OCI-LY1 (cell line): ENCODE results near the gene OLFML1.

Experiments
- H2AFZ ChIP-seq: fragments of 200-600 bp; sonication (generic), shearing (Covaris generic); 2 replicates; pipeline ENCODE4 v1.6.0; 2014; ENCODE audit warnings: antibody characterized with exemption, mild to moderate bottlenecking, low read length
- H3F3A ChIP-seq: fragments of 200-600 bp; sonication (generic), shearing (Covaris generic); 2 replicates; pipeline ENCODE4 v1.6.0; 2014; ENCODE audit warnings: mild to moderate bottlenecking, antibody characterized with exemption, low read length, moderate library complexity; ENCODE audit not compliant: insufficient read depth
- H3K27ac ChIP-seq: fragments of 200-600 bp; sonication (generic); 2 replicates; pipeline ENCODE4 v1.5.1; 2014; ENCODE audit warnings: low read length, mixed run types, mild to moderate bottlenecking, low read depth; ENCODE audit not compliant: poor library complexity, severe bottlenecking
- H3K27me3 ChIP-seq: fragments of 200-600 bp; sonication (generic); 2 replicates; pipeline ENCODE4 v1.6.0; 2014; ENCODE audit warnings: antibody characterized with exemption, mild to moderate bottlenecking, low read length, moderate library complexity; ENCODE audit not compliant: insufficient read depth
- H3K36me3 ChIP-seq: fragments of 200-600 bp; sonication (generic); 2 replicates; pipeline ENCODE4 v1.6.1; 2014; ENCODE audit warnings: mild to moderate bottlenecking, antibody characterized with exemption, low read length, moderate library complexity, mixed read lengths; ENCODE audit not compliant: insufficient read depth
- H3K4me1 ChIP-seq: fragments of 200-600 bp; sonication (generic); 2 replicates; pipeline ENCODE4 v1.5.1; 2014; ENCODE audit warnings: mild to moderate bottlenecking, low read length, moderate library complexity; ENCODE audit not compliant: insufficient read depth, severe bottlenecking
- H3K4me2 ChIP-seq: fragments of 200-600 bp; sonication (generic), shearing (Covaris generic); 2 replicates; pipeline ENCODE4 v1.6.1; 2014; ENCODE audit warnings: low read length
- H3K4me3 ChIP-seq: fragments of 200-600 bp; sonication (generic); 2 replicates; pipeline ENCODE4 v1.5.1; 2014; ENCODE audit warnings: low read length, low read depth, mild to moderate bottlenecking, mixed read lengths; ENCODE audit not compliant: poor library complexity, severe bottlenecking
- H3K79me2 ChIP-seq: fragments of 200-600 bp; shearing (Covaris generic); 2 replicates; pipeline ENCODE4 v1.6.1; 2016; ENCODE audit warnings: mixed run types, low read length, mixed read lengths; ENCODE audit not compliant: insufficient read depth
- H3K9ac ChIP-seq: fragments of 200-600 bp; sonication (generic), shearing (Covaris generic); 2 replicates; pipeline ENCODE4 v1.6.1; 2014; ENCODE audit warnings: mild to moderate bottlenecking, low read length, mixed read lengths
- H3K9me2 ChIP-seq: fragments of 200-600 bp; sonication (generic), shearing (Covaris generic); 2 replicates; pipeline ENCODE4 v1.6.1; 2014; ENCODE audit warnings: low read depth, mild to moderate bottlenecking, low read length, mixed read lengths
- H3K9me3 ChIP-seq: fragments of 200-600 bp; shearing (Covaris generic); 2 replicates; pipeline ENCODE4 v1.6.1; 2014; ENCODE audit warnings: low read length, mixed read lengths
- H4K20me1 ChIP-seq: fragments of 200-600 bp; sonication (generic), shearing (Covaris generic); 2 replicates; pipeline ENCODE4 v1.6.0; 2016; ENCODE audit warnings: mild to moderate bottlenecking, low read length; ENCODE audit not compliant: insufficient read depth
- CTCF ChIP-seq: fragments of 200-600 bp; sonication (generic), shearing (Covaris generic); IDR thresholded peaks from 2 replicates; pipeline ENCODE4 v1.5.1; 2017; ENCODE audit warnings: mild to moderate bottlenecking, antibody characterized with exemption, low read length, moderate library complexity, mixed read lengths
- EZH2 ChIP-seq: fragments of 200-600 bp; sonication (generic), shearing (Covaris generic); IDR thresholded peaks from 2 replicates; pipeline ENCODE4 v1.8.0; 2017; ENCODE audit warnings: borderline replicate concordance, mixed run types, mild to moderate bottlenecking, antibody characterized with exemption, low read length, moderate library complexity, mixed read lengths

The OLFML1 gene

GRCh38 chr11:7457211-7457610 lies 28.1 kb upstream of the OLFML1 start:
- H3F3A ChIP-seq = no peaks in the 10 kb centered on the region
- H3K4me3 ChIP-seq = no peak overlapping the region
- H2AFZ ChIP-seq = no peak overlapping the region
- H3K9me3 ChIP-seq = no peaks in the 10 kb centered on the region
- no peaks in the 10 kb centered on the region for H3K79me2 ChIP-seq
- TF ChIP-seq CTCF = no peak
- TF ChIP-seq EZH2 = no peak
- no peaks in the 10 kb centered on the region for H3K9me2 ChIP-seq
- no peak overlapping the region for H3K4me2 ChIP-seq
- H3K27ac ChIP-seq = no peak overlapping the region
- no peaks in the 10 kb centered on the region for H3K36me3 ChIP-seq
- no peaks in the 10 kb centered on the region for H3K27me3 ChIP-seq
- H3K4me1 ChIP-seq = no peaks in the 10 kb centered on the region
- H4K20me1 ChIP-seq = no peaks in the 10 kb centered on the region
- H3K9ac ChIP-seq = no peak overlapping the region

GRCh38 chr11:7462706-7463105 lies 22.6 kb upstream of the OLFML1 start:
- Histone ChIP-seq H3F3A (no peaks in the 10 kb centered on the region), H2AFZ (no peak overlapping the region), H3K27ac (no peak overlapping the region), H3K9me2 (no peaks in the 10 kb centered on the region), H3K4me3 (no peak overlapping the region), H3K9ac (no peak overlapping the region), H3K4me1 (no peaks in the 10 kb centered on the region), H4K20me1 (no peaks in the 10 kb centered on the region), H3K36me3 (no peaks in the 10 kb centered on the region), H3K27me3 (no peaks in the 10 kb centered on the region), H3K4me2 (no peak overlapping the region), H3K9me3 (no peaks in the 10 kb centered on the region), H3K79me2 (no peaks in the 10 kb centered on the region)
- no peak for TF ChIP-seq CTCF
- no peak for TF ChIP-seq EZH2

- no peak overlapping the region for H2AFZ ChIP-seq
- H3K4me1 ChIP-seq = no peaks in the 10 kb centered on the region
- TF ChIP-seq CTCF (no peak), EZH2 (no peak)
- no peaks in the 10 kb centered on the region for H3K79me2 ChIP-seq
- no peak overlapping the region for H3K27ac ChIP-seq
- H3K36me3 ChIP-seq = no peaks in the 10 kb centered on the region
- H3K27me3 ChIP-seq = 0 out of 2 replicates have a peak, but pooled peaks cover 4% of the 10 kb centered on the region
- H3K4me2 ChIP-seq = no peak overlapping the region
- H3F3A ChIP-seq = no peaks in the 10 kb centered on the region
- no peak overlapping the region for H3K9ac ChIP-seq
- H3K9me3 ChIP-seq = no peaks in the 10 kb centered on the region
- H3K9me2 ChIP-seq = no peaks in the 10 kb centered on the region
- no peaks in the 10 kb centered on the region for H4K20me1 ChIP-seq
- no peak overlapping the region for H3K4me3 ChIP-seq
Measured at GRCh38 chr11:7467652-7468051, 17.7 kb upstream of the OLFML1 start.
